ENCODE data around the gene KHDRBS2. TPM values are rescaled to one million over a fixed set of nuclear protein-coding genes. Genes with fewer than 3 reads are reported as not detected.

The KHDRBS2 gene
- total RNA-seq, 1 experiment from 2014 or later: not detected

GRCh38 chr6:62280099-62280498 is 5.9 kb downstream of the KHDRBS2 start:
- intact Hi-C loops (cut with micrococcal nuclease; ENCODE audit: unreplicated experiment): loop anchor here (10.0 kb wide), 1 partner anchor 465 kb away; no protein-coding TSS in a partner anchor
- no peaks in the 10 kb centered on the region for H3K79me2 ChIP-seq (ENCODE audit: low read depth)
- H2AFZ ChIP-seq: no peak overlapping the region
- ChIA-PET CTCF (no interaction called here), POLR2A (ENCODE audit: unreplicated experiment) (no interaction called here)
- no peak for DNase-seq
- no peaks in the 10 kb centered on the region for H3K27me3 ChIP-seq (ENCODE audit: insufficient read depth, low read depth)
- no peak overlapping the region for H3K4me3 ChIP-seq
- H3K4me2 ChIP-seq: no peak overlapping the region
- TF ChIP-seq, protein P1, sequence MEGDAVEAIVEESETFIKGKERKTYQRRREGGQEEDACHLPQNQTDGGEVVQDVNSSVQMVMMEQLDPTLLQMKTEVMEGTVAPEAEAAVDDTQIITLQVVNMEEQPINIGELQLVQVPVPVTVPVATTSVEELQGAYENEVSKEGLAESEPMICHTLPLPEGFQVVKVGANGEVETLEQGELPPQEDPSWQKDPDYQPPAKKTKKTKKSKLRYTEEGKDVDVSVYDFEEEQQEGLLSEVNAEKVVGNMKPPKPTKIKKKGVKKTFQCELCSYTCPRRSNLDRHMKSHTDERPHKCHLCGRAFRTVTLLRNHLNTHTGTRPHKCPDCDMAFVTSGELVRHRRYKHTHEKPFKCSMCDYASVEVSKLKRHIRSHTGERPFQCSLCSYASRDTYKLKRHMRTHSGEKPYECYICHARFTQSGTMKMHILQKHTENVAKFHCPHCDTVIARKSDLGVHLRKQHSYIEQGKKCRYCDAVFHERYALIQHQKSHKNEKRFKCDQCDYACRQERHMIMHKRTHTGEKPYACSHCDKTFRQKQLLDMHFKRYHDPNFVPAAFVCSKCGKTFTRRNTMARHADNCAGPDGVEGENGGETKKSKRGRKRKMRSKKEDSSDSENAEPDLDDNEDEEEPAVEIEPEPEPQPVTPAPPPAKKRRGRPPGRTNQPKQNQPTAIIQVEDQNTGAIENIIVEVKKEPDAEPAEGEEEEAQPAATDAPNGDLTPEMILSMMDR (conservative IDR thresholded peaks at IDR 0.05): no peak
- TF ChIP-seq EZH2 (IDR thresholded peaks at IDR 0.05; ENCODE audit: low read depth): no peak
- no peaks in the 10 kb centered on the region for H3K9me3 ChIP-seq (ENCODE audit: insufficient read depth, low read depth)
- no peaks in the 10 kb centered on the region for H4K20me1 ChIP-seq (ENCODE audit: insufficient read depth)
- no peaks in the 10 kb centered on the region for H3K4me1 ChIP-seq (replicated peaks; ENCODE audit: insufficient read depth)
- no peaks in the 10 kb centered on the region; the same call in 1 of the 2 replicates for H3K9me2 ChIP-seq (ENCODE audit: insufficient read depth)
- BruUV-seq (replicated peaks): no TSS peak
- H3K27ac ChIP-seq: no peak overlapping the region
- no peaks in the 10 kb centered on the region for H3F3A ChIP-seq (ENCODE audit: insufficient read depth, low read depth)
- H3K36me3 ChIP-seq (ENCODE audit: low read depth): no peaks in the 10 kb centered on the region

GRCh38 chr6:62272114-62272513 is 13.9 kb downstream of the KHDRBS2 start:
- TF ChIP-seq, protein P1 (conservative IDR thresholded peaks at IDR 0.05): no peak
- TF ChIP-seq EZH2 (IDR thresholded peaks at IDR 0.05; ENCODE audit: low read depth): no peak
- ChIA-PET CTCF (no interaction called here), POLR2A (ENCODE audit: unreplicated experiment) (no interaction called here)
- intact Hi-C loops (cut with micrococcal nuclease; ENCODE audit: unreplicated experiment): no loop called here
- no peak overlapping the region for H3K4me2 ChIP-seq
- H3K9me3 ChIP-seq (ENCODE audit: insufficient read depth, low read depth): no peaks in the 10 kb centered on the region
- H4K20me1 ChIP-seq (ENCODE audit: insufficient read depth): no peaks in the 10 kb centered on the region
- no peak for DNase-seq
- no peak overlapping the region for H3K27ac ChIP-seq
- no peaks in the 10 kb centered on the region for H3K27me3 ChIP-seq (ENCODE audit: insufficient read depth, low read depth)
- H3K79me2 ChIP-seq (ENCODE audit: low read depth): no peaks in the 10 kb centered on the region
- no peaks in the 10 kb centered on the region for H3K9me2 ChIP-seq (ENCODE audit: insufficient read depth)
- no TSS peak for BruUV-seq (replicated peaks)
- no peaks in the 10 kb centered on the region for H3K36me3 ChIP-seq (ENCODE audit: low read depth)
- H3K4me3 ChIP-seq: no peak overlapping the region
- H2AFZ ChIP-seq: no peak overlapping the region
- H3F3A ChIP-seq (ENCODE audit: insufficient read depth, low read depth): no peaks in the 10 kb centered on the region
- H3K4me1 ChIP-seq (replicated peaks; ENCODE audit: insufficient read depth): no peaks in the 10 kb centered on the region

DNA sequence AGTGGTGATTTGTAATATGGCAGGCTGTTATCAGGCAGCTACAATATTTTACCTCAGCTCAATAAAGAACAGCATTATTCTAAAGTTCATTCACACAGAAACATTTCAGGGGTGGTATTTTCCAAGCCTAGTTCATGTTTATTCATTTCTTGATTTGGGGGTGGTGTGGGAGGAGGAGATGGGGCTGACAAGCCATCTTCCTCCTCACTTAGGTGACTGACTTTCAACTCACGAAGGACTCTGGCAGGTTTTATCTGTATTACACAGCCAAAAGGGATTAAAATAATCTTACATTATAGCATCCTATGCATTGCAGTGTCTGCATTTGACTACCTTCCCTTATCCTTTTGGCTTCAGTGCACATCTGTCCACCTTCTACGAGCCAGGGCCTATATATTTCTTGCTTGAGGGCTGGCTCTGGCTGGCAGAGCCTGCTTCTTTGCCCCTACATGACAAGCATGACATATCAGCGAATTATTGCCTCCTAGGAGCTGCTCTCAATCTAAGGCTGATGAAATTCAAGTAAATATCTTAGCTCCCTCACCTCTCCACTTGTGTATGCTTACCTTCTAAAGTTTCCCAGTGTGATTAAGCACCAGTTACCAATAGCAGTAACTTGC is 20.0 kb downstream of the KHDRBS2 start:
- Histone ChIP-seq H3K36me3 (ENCODE audit: low read depth) (no peaks in the 10 kb centered on the region), H3K4me3 (no peak overlapping the region), H3K27ac (no peak overlapping the region), H3K9me3 (ENCODE audit: insufficient read depth, low read depth) (no peaks in the 10 kb centered on the region), H2AFZ (no peak overlapping the region), H3K9me2 (ENCODE audit: insufficient read depth) (no peaks in the 10 kb centered on the region), H3K4me2 (no peak overlapping the region), H4K20me1 (ENCODE audit: insufficient read depth) (0 out of 2 replicates have a peak, but pooled peaks cover 3% of the 10 kb centered on the region), H3K79me2 (ENCODE audit: low read depth) (no peaks in the 10 kb centered on the region), H3K4me1 (replicated peaks; ENCODE audit: insufficient read depth) (no peaks in the 10 kb centered on the region), H3F3A (ENCODE audit: insufficient read depth, low read depth) (no peaks in the 10 kb centered on the region), H3K27me3 (ENCODE audit: insufficient read depth, low read depth) (no peaks in the 10 kb centered on the region)
- ChIA-PET CTCF (no interaction called here), POLR2A (ENCODE audit: unreplicated experiment) (no interaction called here)
- no peak for TF ChIP-seq EZH2 (IDR thresholded peaks at IDR 0.05; ENCODE audit: low read depth)
- TF ChIP-seq, protein P1 (conservative IDR thresholded peaks at IDR 0.05): no peak
- no peak for DNase-seq
- no TSS peak for BruUV-seq (replicated peaks)
- intact Hi-C loops (cut with micrococcal nuclease; ENCODE audit: unreplicated experiment): no loop called here

All from PC-9 (cell line).